NB4 (cell line): ENCODE results near the gene TFG.

Source experiments
- CTCF ChIP-seq: IDR thresholded peaks from one replicate; pipeline ENCODE4 v1.5.1; 2012; ENCODE audit warnings: low read depth, low read length
- POLR2A ChIP-seq: IDR thresholded peaks from 2 replicates; pipeline ENCODE4 v1.6.1; 2011; ENCODE audit warnings: mild to moderate bottlenecking; ENCODE audit not compliant: insufficient read length; ENCODE audit errors: extremely low read depth

GRCh38 chr3:100776746-100777145 lies 67.5 kb downstream of the TFG start:
- TF ChIP-seq CTCF (no peak), POLR2A (no peak)
